IPS DF 4.7 (cell line): Measurements from ENCODE around the gene MOGAT3.
A peak's percentile ranks its signal among the peaks of the same experiment; 100 is the strongest.

Source experiments
- DNase-seq: peaks from one replicate; pipeline ENCODE4 v3.0.0-alpha.2; 2013; ENCODE audit warnings: low spot score; ENCODE audit errors: extremely low read depth

Gene MOGAT3

GRCh38 chr7:101234636-101235035 lies 33.8 kb upstream of the MOGAT3 start:
- no peak for DNase-seq

GRCh38 chr7:101233907-101234547 lies 33.2 kb upstream of the MOGAT3 start:
- DNase-seq, result no peak

GRCh38 chr7:101232141-101232850 lies 31.5 kb upstream of the MOGAT3 start:
- DNase-seq, result no peak

- no peak for DNase-seq
Measured at GRCh38 chr7:101231644-101232043, 30.8 kb upstream of the MOGAT3 start.

- no peak for DNase-seq
Measured at GRCh38 chr7:101226721-101227120, 25.9 kb upstream of the MOGAT3 start.

GRCh38 chr7:101225650-101226049 lies 24.8 kb upstream of the MOGAT3 start:
- no peak for DNase-seq

GRCh38 chr7:101223528-101223927 lies 22.7 kb upstream of the MOGAT3 start:
- no peak for DNase-seq

- DNase-seq, result no peak
Measured at GRCh38 chr7:101222275-101222830, 21.5 kb upstream of the MOGAT3 start.

GRCh38 chr7:101220295-101220694 lies 19.5 kb upstream of the MOGAT3 start:
- no peak for DNase-seq

GRCh38 chr7:101218236-101219125 lies 17.6 kb upstream of the MOGAT3 start:
- no peak for DNase-seq

GRCh38 chr7:101217388-101218235 lies 16.8 kb upstream of the MOGAT3 start, which contains the start of the genes PLOD3 and ZNHIT1:
Gene PLOD3 (minus strand): TSS chr7:101217581. CDS start chr7:101217274, 307 bp downstream.
Gene ZNHIT1 (plus strand): TSS chr7:101218165. CDS start chr7:101218196, 31 bp downstream.
- peak; percentile 94 for DNase-seq

GRCh38 chr7:101216860-101217387 lies 16.1 kb upstream of the MOGAT3 start:
- DNase-seq, result no peak

- DNase-seq, result no peak
Measured at GRCh38 chr7:101216001-101216859, 15.4 kb upstream of the MOGAT3 start.

- no peak for DNase-seq
Measured at GRCh38 chr7:101212014-101212413, 11.2 kb upstream of the MOGAT3 start.

GRCh38 chr7:101211501-101211900 lies 10.7 kb upstream of the MOGAT3 start:
- DNase-seq, result no peak

GRCh38 chr7:101210143-101210542 lies 9.3 kb upstream of the MOGAT3 start:
- no peak for DNase-seq

- no peak for DNase-seq
Measured at GRCh38 chr7:101208794-101209193, 8.0 kb upstream of the MOGAT3 start.

GRCh38 chr7:101207459-101207858 lies 6.6 kb upstream of the MOGAT3 start:
- DNase-seq, result no peak

GRCh38 chr7:101206665-101207042 lies 5.8 kb upstream of the MOGAT3 start:
- no peak for DNase-seq
